ENCODE results near the gene SCRT2.

- TF ChIP-seq POLR2A (IDR thresholded peaks at IDR 0.05) (no peak), CTCF (IDR thresholded peaks at IDR 0.05 in 8 of 11, conservative IDR thresholded peaks at IDR 0.05 in 3 of 11) (no peak)
Measured at GRCh38 chr20:677957-678356, 2.4 kb upstream of the SCRT2 start.

Data from spleen (tissue), 7 donors.